22Rv1 (cell line): ENCODE data around the gene FRMD3.

ENCODE experiments used
- ZFX ChIP-seq: fragments of 450-650 bp; IDR thresholded peaks from 2 replicates; pipeline ENCODE4 v1.6.1; 2017; ENCODE audit warnings: antibody characterized with exemption, borderline replicate concordance
- TF ChIP-seq, protein P1 (sequence below): fragments of 450-650 bp; IDR thresholded peaks from 2 replicates; pipeline ENCODE4 v1.5.1; 2017; ENCODE audit warnings: mild to moderate bottlenecking

DNA sequence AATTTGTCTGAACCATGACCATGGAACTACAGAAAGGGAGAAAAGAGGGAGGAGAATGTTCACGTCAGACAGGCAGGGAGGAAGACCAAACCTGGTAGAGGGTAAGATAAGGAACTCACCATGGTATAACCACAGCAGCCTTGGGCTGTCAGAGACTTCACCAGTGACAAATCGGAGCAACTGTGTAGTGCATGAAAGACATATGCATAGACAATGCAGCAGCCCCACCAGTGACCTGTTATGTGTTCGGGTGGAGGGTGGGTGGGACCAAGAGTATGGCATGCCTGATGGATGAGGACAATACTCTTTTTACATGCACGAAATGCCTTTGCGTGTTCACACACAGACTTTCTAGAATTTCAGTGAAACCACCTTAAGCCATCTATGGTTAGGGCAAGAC, 253.5 kb downstream of the FRMD3 start:
- TF ChIP-seq, protein P1, sequence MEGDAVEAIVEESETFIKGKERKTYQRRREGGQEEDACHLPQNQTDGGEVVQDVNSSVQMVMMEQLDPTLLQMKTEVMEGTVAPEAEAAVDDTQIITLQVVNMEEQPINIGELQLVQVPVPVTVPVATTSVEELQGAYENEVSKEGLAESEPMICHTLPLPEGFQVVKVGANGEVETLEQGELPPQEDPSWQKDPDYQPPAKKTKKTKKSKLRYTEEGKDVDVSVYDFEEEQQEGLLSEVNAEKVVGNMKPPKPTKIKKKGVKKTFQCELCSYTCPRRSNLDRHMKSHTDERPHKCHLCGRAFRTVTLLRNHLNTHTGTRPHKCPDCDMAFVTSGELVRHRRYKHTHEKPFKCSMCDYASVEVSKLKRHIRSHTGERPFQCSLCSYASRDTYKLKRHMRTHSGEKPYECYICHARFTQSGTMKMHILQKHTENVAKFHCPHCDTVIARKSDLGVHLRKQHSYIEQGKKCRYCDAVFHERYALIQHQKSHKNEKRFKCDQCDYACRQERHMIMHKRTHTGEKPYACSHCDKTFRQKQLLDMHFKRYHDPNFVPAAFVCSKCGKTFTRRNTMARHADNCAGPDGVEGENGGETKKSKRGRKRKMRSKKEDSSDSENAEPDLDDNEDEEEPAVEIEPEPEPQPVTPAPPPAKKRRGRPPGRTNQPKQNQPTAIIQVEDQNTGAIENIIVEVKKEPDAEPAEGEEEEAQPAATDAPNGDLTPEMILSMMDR, result no peak
- TF ChIP-seq ZFX, result no peak
